ENCODE results near the gene CDADC1.
A peak's percentile ranks its signal among the peaks of the same experiment; 100 is the strongest.
"Not testable (repeated sequence)": the region's sequence is repeated elsewhere in the genome, so short reads cannot be mapped to it uniquely, and the experiment has no call there.

The CDADC1 gene

GRCh38 chr13:49240017-49240416 is 7.7 kb upstream of the CDADC1 start:
- peak; percentile 58 for DNase-seq

- DNase-seq = no peak
Observed at GRCh38 chr13:49241296-49241695, 6.4 kb upstream of the CDADC1 start.

GRCh38 chr13:49245101-49245500 is 2.6 kb upstream of the CDADC1 start:
- no peak for DNase-seq

GRCh38 chr13:49246850-49247642 is 679 bp upstream of the CDADC1 start:
- DNase-seq = peak; percentile 5

GRCh38 chr13:49248622-49249002 is 887 bp downstream of the CDADC1 start:
- DNase-seq = no peak

- no peak for DNase-seq
Observed at GRCh38 chr13:49251326-49251725, 3.6 kb downstream of the CDADC1 start.

- DNase-seq = no peak
Observed at GRCh38 chr13:49253310-49253709, 5.6 kb downstream of the CDADC1 start.

- DNase-seq = no peak
Observed at GRCh38 chr13:49254007-49254406, 6.3 kb downstream of the CDADC1 start.

- DNase-seq = no peak
Observed at GRCh38 chr13:49256841-49257240, 9.1 kb downstream of the CDADC1 start.

GRCh38 chr13:49258089-49258796 is 10.5 kb downstream of the CDADC1 start:
- peak; percentile 53 for DNase-seq

- no peak for DNase-seq
Observed at GRCh38 chr13:49259586-49259985, 11.9 kb downstream of the CDADC1 start.

- no peak for DNase-seq
Observed at GRCh38 chr13:49262634-49263033, 14.9 kb downstream of the CDADC1 start.

GRCh38 chr13:49265822-49266221 is 18.1 kb downstream of the CDADC1 start:
- no peak for DNase-seq

GRCh38 chr13:49271264-49271663 is 23.5 kb downstream of the CDADC1 start:
- DNase-seq = no peak

GRCh38 chr13:49272296-49272695 is 24.6 kb downstream of the CDADC1 start:
- no peak for DNase-seq

- no peak for DNase-seq
Observed at GRCh38 chr13:49278211-49278610, 30.5 kb downstream of the CDADC1 start.

- no peak for DNase-seq
Observed at GRCh38 chr13:49279112-49279511, 31.4 kb downstream of the CDADC1 start.

GRCh38 chr13:49279885-49280284 is 32.2 kb downstream of the CDADC1 start:
- no peak for DNase-seq

GRCh38 chr13:49287995-49288394 is 40.3 kb downstream of the CDADC1 start:
- DNase-seq = no peak

GRCh38 chr13:49288458-49288857 is 40.7 kb downstream of the CDADC1 start:
- DNase-seq = no peak

GRCh38 chr13:49292742-49293486 is 45.2 kb downstream of the CDADC1 start:
- no peak for DNase-seq

- DNase-seq = not testable (repeated sequence)
Observed at GRCh38 chr13:49294723-49295122, 47.0 kb downstream of the CDADC1 start.

- no peak for DNase-seq
Observed at GRCh38 chr13:49295244-49295643, 47.5 kb downstream of the CDADC1 start.

- DNase-seq = no peak
Observed at GRCh38 chr13:49296659-49297058, 48.9 kb downstream of the CDADC1 start.
